DND-41 (cell line): Measurements from ENCODE around the gene DNAH14.
"Not testable (repeated sequence)": the region's sequence is repeated elsewhere in the genome, so short reads cannot be mapped to it uniquely, and the experiment has no call there.

Experiments
- ATAC-seq: fragments of 200-7000 bp; cut with Tn5 transposase; 3 replicates; pipeline ENCODE4 v1.9.1; 2021; ENCODE audit warnings: low read depth; ENCODE audit not compliant: insufficient read depth
- DNase-seq: peaks from one replicate; pipeline ENCODE4 v3.0.0-alpha.2; 2020
- H2AFZ ChIP-seq: 2 replicates; pipeline ENCODE4 v1.6.0; 2012; ENCODE audit warnings: low read depth, low read length
- H3K27ac ChIP-seq: 2 replicates; pipeline ENCODE4 v1.5.1; 2012; ENCODE audit warnings: low read length, inconsistent platforms
- H3K27me3 ChIP-seq: fragments of 200-600 bp; sonication (generic); 2 replicates; pipeline ENCODE4 v1.6.0; 2012; ENCODE audit warnings: low read length, mild to moderate bottlenecking, inconsistent platforms; ENCODE audit not compliant: insufficient read depth, poor library complexity
- H3K36me3 ChIP-seq: 2 replicates; pipeline ENCODE4 v1.5.1; 2012; ENCODE audit warnings: low read length, inconsistent platforms; ENCODE audit not compliant: insufficient read depth
- H3K4me1 ChIP-seq: 2 replicates; pipeline ENCODE4 v1.5.1; 2012; ENCODE audit warnings: mild to moderate bottlenecking, low read length; ENCODE audit not compliant: insufficient read depth
- H3K4me2 ChIP-seq: 2 replicates; pipeline ENCODE4 v1.6.0; 2012; ENCODE audit warnings: mild to moderate bottlenecking, moderate library complexity, low read length, inconsistent platforms; ENCODE audit not compliant: insufficient read depth
- H3K4me3 ChIP-seq, 2 experiments: fragments of 200-600 bp in 1 of 2; shearing (Covaris generic) in 1 of 2; 2 replicates each; pipeline ENCODE4 v1.5.1; 2012 to 2016; ENCODE audit warnings: inconsistent platforms in 2 of 2, low read length in 2 of 2, mild to moderate bottlenecking in 2 of 2, low read depth in 1 of 2, moderate library complexity in 1 of 2
- H3K79me2 ChIP-seq: 2 replicates; pipeline ENCODE4 v1.6.0; 2012; ENCODE audit warnings: low read length, inconsistent platforms; ENCODE audit not compliant: insufficient read depth
- H3K9ac ChIP-seq: 2 replicates; pipeline ENCODE4 v1.6.0; 2012; ENCODE audit warnings: low read depth, mild to moderate bottlenecking, inconsistent platforms, low read length, moderate library complexity
- H3K9me3 ChIP-seq: 2 replicates; pipeline ENCODE4 v1.5.1; 2012; ENCODE audit warnings: low read length, moderate library complexity, mild to moderate bottlenecking, inconsistent platforms; ENCODE audit not compliant: insufficient read depth, severe bottlenecking
- H4K20me1 ChIP-seq: 2 replicates; pipeline ENCODE4 v1.6.0; 2012; ENCODE audit warnings: low read length; ENCODE audit not compliant: insufficient read depth
- EZH2 ChIP-seq: IDR thresholded peaks from 3 replicates; pipeline ENCODE4 v1.6.1; 2012; ENCODE audit warnings: borderline replicate concordance, low read depth, mild to moderate bottlenecking, moderate library complexity, low read length, inconsistent platforms; ENCODE audit not compliant: severe bottlenecking
- TF ChIP-seq, protein P1 (sequence below): IDR thresholded peaks from 2 replicates; pipeline ENCODE4 v1.5.1; 2012; ENCODE audit warnings: borderline replicate concordance, low read length, moderate library complexity, mild to moderate bottlenecking; ENCODE audit not compliant: poor library complexity, severe bottlenecking; ENCODE audit errors: extremely low read depth

Gene DNAH14

DNA sequence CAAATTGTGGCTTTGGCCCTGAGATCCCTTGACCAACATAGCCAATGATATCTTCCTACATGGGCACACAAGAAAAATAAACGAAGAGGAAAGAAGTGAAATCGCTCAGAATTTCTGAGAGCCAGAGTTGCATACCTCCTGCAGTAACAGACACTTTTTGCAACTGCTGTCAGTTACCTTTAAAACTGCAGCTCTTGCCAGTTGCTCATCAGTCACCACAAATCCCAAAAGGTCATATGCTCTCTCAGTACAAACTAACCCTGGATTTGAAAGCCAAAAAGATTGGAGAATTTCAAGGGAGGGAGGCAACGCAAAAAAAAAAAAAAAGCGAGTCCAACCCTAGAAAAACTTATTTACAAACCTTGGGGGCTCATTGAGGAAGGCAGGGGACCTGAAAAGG, 47.2 kb upstream of the DNAH14 start:
- H2AFZ ChIP-seq = no peak overlapping the region
- H3K4me1 ChIP-seq = no peaks in the 10 kb centered on the region
- TF ChIP-seq EZH2 = no peak
- TF ChIP-seq, protein P1, sequence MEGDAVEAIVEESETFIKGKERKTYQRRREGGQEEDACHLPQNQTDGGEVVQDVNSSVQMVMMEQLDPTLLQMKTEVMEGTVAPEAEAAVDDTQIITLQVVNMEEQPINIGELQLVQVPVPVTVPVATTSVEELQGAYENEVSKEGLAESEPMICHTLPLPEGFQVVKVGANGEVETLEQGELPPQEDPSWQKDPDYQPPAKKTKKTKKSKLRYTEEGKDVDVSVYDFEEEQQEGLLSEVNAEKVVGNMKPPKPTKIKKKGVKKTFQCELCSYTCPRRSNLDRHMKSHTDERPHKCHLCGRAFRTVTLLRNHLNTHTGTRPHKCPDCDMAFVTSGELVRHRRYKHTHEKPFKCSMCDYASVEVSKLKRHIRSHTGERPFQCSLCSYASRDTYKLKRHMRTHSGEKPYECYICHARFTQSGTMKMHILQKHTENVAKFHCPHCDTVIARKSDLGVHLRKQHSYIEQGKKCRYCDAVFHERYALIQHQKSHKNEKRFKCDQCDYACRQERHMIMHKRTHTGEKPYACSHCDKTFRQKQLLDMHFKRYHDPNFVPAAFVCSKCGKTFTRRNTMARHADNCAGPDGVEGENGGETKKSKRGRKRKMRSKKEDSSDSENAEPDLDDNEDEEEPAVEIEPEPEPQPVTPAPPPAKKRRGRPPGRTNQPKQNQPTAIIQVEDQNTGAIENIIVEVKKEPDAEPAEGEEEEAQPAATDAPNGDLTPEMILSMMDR = no peak
- no peaks in the 10 kb centered on the region for H3K9me3 ChIP-seq
- H3K4me2 ChIP-seq = no peak overlapping the region
- no peak overlapping the region for H3K4me3 ChIP-seq
- H4K20me1 ChIP-seq = no peaks in the 10 kb centered on the region
- ATAC-seq (no peak), DNase-seq (no peak)
- no peaks in the 10 kb centered on the region for H3K79me2 ChIP-seq
- H3K9ac ChIP-seq = no peak overlapping the region
- H3K27ac ChIP-seq = no peak overlapping the region
- H3K27me3 ChIP-seq = no peaks in the 10 kb centered on the region
- no peaks in the 10 kb centered on the region for H3K36me3 ChIP-seq

- TF ChIP-seq, protein P1 = no peak
- TF ChIP-seq EZH2 = no peak
- Histone ChIP-seq H3K36me3 (no peaks in the 10 kb centered on the region), H3K9ac (no peak overlapping the region), H3K27me3 (no peaks in the 10 kb centered on the region), H3K9me3 (no peaks in the 10 kb centered on the region), H3K4me2 (no peak overlapping the region), H3K79me2 (no peaks in the 10 kb centered on the region), H4K20me1 (no peaks in the 10 kb centered on the region), H3K4me3 (no peak overlapping the region), H3K4me1 (no peaks in the 10 kb centered on the region), H2AFZ (no peak overlapping the region), H3K27ac (no peak overlapping the region)
- ATAC-seq = no peak
- no peak for DNase-seq
Observed at GRCh38 chr1:224883091-224883490, 46.4 kb upstream of the DNAH14 start.

DNA sequence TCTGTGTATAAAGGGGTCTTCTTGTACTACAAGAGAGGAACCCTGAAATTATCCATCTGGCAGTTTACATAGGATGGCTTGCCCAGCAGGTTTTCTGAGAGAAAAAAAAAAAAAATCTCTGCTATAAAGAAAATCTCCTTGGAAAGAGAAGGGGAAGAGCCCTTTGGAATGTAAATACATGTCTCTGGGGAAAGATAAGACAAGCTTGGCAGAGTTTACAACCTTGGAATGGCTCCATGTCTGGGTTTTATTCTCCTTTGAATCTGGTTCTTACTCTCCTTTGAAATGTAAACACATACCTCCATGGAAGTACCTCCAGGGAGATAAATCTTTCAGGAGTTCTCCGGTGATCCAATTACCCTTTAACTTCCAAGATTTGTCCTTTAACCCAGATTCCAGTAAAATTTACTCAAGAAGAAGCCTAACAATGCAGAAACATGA, 45.1 kb upstream of the DNAH14 start:
- H3K27me3 ChIP-seq = no peaks in the 10 kb centered on the region
- no peak overlapping the region for H3K4me2 ChIP-seq
- no peak overlapping the region for H3K9ac ChIP-seq
- no peak overlapping the region for H3K4me3 ChIP-seq
- no peaks in the 10 kb centered on the region for H3K4me1 ChIP-seq
- ATAC-seq = no peak
- H4K20me1 ChIP-seq = no peaks in the 10 kb centered on the region
- no peaks in the 10 kb centered on the region for H3K36me3 ChIP-seq
- TF ChIP-seq EZH2 = no peak
- H3K79me2 ChIP-seq = no peaks in the 10 kb centered on the region
- H3K9me3 ChIP-seq = no peaks in the 10 kb centered on the region
- H3K27ac ChIP-seq = no peak overlapping the region
- no peak overlapping the region for H2AFZ ChIP-seq
- DNase-seq = no peak

DNA sequence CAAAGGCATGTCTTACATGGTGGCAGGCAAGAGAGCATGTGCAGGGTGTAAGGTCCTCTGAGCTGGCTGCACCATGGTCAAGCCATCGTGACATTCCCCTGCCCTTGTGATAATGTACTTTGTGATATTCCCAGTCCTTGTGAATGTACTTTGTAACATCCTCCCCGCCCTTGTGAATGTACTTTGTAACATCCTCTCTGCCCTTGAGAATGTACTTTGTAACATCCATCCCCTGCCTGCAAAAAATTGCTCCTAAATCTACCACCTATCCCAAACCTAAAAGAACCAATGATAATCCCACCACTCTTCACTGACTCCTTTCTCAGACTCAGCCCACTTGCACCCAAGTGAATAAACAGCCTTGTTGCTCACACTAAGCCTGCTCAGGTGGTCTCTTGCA, 44.1 kb upstream of the DNAH14 start:
- not testable (repeated sequence) for H3K4me2 ChIP-seq, ATAC-seq, H3K79me2 ChIP-seq, H3K4me3 ChIP-seq, H3K4me1 ChIP-seq, H3K27me3 ChIP-seq, H4K20me1 ChIP-seq, H3K9me3 ChIP-seq, H3K9ac ChIP-seq, DNase-seq, H3K36me3 ChIP-seq, H2AFZ ChIP-seq, H3K27ac ChIP-seq

- no peaks in the 10 kb centered on the region for H3K79me2 ChIP-seq
- no peak overlapping the region for H2AFZ ChIP-seq
- no peaks in the 10 kb centered on the region for H3K27me3 ChIP-seq
- no peak overlapping the region for H3K4me2 ChIP-seq
- no peak for ATAC-seq
- no peak for DNase-seq
- no peak overlapping the region for H3K4me3 ChIP-seq
- H3K4me1 ChIP-seq = no peaks in the 10 kb centered on the region
- H3K36me3 ChIP-seq = no peaks in the 10 kb centered on the region
- no peaks in the 10 kb centered on the region for H3K9me3 ChIP-seq
- no peaks in the 10 kb centered on the region for H4K20me1 ChIP-seq
- no peak overlapping the region for H3K27ac ChIP-seq
- TF ChIP-seq, protein P1 = peak; percentile 39
- no peak for TF ChIP-seq EZH2
- H3K9ac ChIP-seq = no peak overlapping the region
Observed at GRCh38 chr1:224894915-224895314, 34.6 kb upstream of the DNAH14 start.
